DND-41 (cell line): ENCODE results near the gene KIF3B.

ENCODE experiments used
- EZH2 ChIP-seq: IDR thresholded peaks from 3 replicates; pipeline ENCODE4 v1.6.1; 2012; ENCODE audit warnings: borderline replicate concordance, low read depth, mild to moderate bottlenecking, moderate library complexity, low read length, inconsistent platforms; ENCODE audit not compliant: severe bottlenecking
- TF ChIP-seq, protein P1 (sequence below): IDR thresholded peaks from 2 replicates; pipeline ENCODE4 v1.5.1; 2012; ENCODE audit warnings: borderline replicate concordance, low read length, moderate library complexity, mild to moderate bottlenecking; ENCODE audit not compliant: poor library complexity, severe bottlenecking; ENCODE audit errors: extremely low read depth

GRCh38 chr20:32234135-32234808 is 43.2 kb upstream of the KIF3B start:
- TF ChIP-seq, protein P1, sequence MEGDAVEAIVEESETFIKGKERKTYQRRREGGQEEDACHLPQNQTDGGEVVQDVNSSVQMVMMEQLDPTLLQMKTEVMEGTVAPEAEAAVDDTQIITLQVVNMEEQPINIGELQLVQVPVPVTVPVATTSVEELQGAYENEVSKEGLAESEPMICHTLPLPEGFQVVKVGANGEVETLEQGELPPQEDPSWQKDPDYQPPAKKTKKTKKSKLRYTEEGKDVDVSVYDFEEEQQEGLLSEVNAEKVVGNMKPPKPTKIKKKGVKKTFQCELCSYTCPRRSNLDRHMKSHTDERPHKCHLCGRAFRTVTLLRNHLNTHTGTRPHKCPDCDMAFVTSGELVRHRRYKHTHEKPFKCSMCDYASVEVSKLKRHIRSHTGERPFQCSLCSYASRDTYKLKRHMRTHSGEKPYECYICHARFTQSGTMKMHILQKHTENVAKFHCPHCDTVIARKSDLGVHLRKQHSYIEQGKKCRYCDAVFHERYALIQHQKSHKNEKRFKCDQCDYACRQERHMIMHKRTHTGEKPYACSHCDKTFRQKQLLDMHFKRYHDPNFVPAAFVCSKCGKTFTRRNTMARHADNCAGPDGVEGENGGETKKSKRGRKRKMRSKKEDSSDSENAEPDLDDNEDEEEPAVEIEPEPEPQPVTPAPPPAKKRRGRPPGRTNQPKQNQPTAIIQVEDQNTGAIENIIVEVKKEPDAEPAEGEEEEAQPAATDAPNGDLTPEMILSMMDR = no peak
- no peak for TF ChIP-seq EZH2
